Putamen (tissue), 1 donor: ENCODE data around the gene METTL27.
"Not testable (repeated sequence)": the region's sequence is repeated elsewhere in the genome, so short reads cannot be mapped to it uniquely, and the experiment has no call there.

Experiments
- DNase-seq: peaks from one replicate; pipeline ENCODE4 v3.0.0-alpha.2; 2016; ENCODE audit warnings: low spot score

METTL27 gene

DNA sequence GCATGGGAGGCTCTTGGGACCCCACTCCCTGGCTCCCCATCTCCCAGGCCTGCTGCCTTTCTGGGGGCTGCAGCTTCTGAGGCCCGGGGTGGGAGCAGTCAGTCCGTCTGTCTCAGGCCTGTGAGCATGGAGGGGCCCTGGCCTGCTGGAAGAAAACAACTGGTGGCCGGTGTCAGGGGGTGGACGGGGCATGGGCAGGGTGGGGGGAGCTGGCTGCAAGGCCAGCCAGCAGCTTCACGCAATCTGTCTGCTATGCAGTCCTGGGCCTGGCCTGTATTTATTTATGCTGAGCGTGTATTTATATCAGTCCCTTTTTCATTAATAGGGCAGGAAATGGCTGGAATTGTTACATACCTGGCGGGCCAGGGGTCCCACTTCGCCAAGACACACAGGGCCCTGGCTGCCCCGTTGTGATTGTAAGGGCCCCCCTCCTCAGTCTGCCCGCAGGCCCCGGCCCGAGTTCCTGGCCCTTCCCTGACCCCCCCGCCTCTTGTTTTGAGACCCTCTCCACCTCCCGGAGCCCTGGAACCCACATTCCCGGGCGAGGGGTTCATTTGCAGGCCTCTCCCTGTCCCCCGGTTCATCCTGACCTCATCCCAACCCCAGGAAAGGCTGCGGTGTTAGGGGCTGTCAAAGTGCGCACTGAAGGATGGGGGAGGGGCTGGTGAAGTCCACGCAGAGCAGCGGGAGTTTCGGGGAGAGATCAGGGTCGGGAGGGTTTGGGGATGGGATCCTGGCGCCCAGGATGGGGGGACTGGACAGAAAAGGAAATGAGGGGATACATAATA, 26.9 kb upstream of the METTL27 start:
- no peak for DNase-seq

GRCh38 chr7:73866446-73866767, 24.1 kb upstream of the METTL27 start:
- no peak for DNase-seq

- peak; percentile 26 for DNase-seq
Measured at GRCh38 chr7:73865738-73866445, 23.6 kb upstream of the METTL27 start.

DNA sequence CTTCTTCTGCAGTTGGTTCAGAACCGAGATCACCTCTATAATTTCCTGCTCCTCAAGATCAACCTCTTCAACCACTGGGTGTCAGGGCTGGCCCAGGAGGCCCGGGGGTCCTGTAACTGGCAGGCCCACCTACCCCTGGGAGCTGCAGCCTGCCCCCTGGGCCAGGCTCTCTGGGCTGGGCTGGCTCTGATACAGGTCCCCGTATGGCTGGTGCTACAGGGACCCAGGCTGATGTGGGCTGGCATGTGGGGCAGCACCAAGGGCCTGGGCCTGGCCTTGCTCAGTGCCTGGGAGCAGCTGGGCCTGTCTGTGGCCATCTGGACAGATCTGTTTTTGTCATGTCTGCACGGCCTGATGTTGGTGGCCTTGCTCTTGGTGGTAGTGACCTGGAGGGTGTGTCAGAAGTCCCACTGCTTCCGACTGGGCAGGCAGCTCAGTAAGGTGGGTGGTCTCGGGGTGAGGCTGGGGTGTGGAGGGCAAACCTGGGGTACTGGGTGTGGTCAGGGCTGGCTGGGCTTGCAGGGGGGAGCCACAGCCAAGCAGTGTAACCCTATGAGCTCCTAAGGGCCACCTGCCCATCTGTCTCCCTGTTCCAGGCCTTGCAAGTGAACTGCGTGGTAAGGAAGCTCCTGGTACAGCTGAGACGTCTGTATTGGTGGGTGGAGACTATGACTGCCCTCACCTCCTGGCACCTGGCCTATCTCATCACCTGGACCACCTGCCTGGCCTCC, 22.8 kb upstream of the METTL27 start:
- DNase-seq = no peak

DNA sequence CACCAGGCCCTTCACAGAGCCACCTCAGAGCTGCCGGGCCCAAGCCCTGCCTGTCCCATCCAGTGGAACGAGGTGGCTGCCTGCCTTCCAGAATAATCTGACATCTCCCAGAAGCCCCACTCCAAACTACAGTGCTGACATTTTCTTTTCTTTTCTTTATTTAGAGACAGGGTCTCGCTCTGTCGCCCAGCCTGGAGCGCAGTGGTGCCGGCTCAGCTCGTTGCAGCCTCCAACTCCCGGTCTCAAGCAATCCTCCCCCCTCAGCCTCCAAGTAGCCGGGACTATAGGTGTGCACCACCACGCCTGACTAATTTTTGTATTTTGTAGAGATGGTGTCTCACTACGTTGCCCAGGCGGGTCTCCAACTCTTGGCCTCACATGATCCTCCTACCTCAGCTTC, 19.0 kb upstream of the METTL27 start:
- DNase-seq = no peak

- no peak for DNase-seq
Measured at GRCh38 chr7:73860859-73861258, 18.5 kb upstream of the METTL27 start, which contains the start of gene TMEM270. TSS of gene TMEM270 (plus strand) at chr7:73861159. CDS start at chr7:73861195, 36 bp downstream.

DNA sequence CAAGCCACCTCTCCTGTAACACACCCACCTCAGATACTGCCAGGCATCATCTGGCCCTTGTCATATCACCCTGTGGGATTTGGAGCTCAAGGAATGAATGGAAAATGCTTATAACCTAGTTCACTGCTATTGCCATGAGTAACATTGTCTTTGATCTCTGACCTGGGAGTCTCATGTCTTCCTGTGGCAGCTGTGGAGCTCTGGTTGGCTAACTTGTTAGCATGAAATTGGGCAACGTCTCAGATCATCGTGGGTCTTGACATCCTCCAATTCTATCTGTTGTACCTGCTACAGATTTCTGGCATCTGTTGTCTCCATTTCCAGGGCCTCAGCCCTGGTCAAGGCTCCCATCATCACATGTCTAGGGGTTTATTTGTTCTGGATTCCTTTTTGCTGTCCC, 16.5 kb upstream of the METTL27 start:
- DNase-seq = no peak

DNA sequence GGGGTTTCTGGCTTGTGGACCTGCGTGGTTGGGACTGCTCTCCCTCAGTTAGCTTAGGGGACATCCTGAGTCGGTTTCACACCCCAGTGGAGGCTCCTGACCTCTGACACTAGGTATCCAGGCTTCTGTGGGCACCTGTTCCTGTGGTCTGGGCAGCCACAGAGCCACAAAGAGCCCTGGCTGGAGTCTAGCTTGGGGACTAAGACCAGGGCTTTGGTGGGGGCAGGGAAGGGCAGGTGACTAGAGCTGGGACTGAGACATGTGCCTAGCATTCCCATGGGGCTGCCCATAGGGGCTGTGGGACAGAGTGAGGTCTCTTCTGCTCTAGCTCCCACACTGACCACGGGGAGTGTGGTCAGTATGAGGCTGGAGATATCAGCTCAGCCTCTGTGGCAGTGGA, 14.6 kb upstream of the METTL27 start:
- DNase-seq = no peak

- DNase-seq = no peak
Measured at GRCh38 chr7:73852500-73852899, 10.2 kb upstream of the METTL27 start.

DNA sequence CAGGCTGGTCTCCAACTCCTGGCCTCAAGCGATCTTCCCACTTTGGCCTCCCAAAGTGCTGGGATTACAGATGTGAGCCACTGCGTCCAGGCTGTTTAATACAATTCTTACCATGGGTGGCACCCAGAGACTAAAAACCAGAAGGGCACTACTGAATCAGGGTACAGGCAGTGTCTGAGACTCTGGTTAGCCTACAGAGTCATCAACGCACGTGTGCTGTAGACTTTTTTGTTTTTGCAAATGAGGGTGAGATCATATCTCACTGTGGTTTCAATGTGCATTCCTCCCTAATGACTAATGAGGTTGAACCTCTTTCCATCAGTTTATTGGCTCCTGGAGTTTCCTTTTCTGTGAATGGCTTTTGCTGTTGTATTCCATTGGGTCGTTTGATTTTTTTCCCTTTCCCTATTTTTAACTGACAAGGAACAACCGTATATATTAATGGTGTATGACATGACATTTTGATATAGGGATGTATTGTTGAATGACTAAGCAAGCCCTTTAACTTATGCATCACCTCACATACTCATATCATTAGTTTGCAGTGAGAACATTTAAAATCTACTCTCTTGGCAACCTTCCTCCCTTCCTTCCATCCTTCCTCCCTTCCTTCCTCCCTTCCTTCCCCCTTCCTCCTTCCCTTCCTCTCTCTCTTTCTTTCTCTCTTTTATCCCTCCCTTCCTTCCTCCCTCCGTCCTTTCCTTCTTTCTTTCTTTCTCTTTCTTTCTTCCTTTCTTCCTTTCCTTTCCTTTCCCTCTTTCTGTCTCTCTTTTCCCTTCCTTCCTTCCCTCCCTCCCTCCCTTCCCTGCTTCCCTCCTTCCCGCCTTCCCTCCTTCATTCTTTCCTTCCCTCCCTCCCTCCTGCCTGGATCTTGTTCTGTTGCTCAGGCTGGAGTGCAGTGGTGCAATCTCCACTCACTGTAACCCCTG, 9.4 kb upstream of the METTL27 start:
- no peak for DNase-seq

DNA sequence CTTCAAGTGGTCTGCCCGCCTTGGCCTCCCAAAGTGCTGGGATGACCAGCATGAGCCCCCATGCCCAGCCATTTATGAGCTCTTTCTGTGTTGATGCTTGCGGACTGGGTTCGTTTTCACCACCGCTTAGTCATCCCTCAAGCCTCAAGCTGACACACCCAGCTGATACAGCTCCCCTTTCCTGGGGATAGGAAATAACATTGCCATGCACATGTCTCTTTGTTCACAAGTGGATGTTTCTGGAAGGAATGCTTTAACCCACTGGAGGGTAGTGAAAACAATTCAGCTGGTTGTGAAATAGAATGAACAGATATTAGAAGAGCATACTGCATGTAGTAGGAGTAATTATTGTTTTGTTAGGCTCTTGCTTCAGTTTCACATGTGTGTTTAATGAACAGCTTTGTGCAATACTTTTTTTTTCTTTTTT, 8.5 kb upstream of the METTL27 start:
- DNase-seq = no peak

DNA sequence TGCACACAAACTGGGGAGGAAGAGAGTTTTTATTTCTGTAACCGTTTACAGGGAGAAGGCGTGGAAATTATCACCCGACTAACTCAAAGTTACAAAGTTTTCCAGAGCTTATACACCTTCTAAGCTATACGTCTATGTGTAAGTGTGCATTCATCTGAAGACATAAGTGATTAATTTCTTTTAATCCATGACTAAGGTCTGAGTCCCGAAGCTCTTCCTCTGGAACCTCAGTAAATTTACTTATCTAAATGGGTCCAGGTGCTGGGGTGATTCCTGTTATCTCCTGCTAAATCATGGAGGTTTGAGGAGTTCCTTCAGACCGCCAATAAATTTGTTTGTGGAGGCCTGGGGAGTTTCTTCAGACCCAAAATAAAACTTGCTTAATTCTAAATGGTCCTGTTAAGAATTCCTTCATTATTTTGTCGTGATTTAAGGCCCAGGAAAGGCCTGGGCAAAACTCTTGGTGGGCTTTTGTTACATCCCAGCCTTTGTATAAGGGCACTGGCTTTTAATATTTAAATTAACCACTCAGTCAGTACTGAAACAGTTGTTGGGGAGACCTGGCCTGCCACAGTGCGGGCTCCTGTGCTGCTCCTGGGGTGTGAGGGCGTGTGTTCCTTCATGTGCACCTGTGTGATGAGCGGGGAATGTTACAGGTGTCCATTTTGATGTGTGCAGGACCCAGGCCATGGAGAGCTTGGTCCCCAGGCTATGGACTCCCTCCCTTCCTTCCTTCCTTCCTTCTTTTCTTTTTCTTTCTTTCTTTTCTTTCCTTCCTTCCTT, 5.8 kb upstream of the METTL27 start:
- DNase-seq = no peak

DNA sequence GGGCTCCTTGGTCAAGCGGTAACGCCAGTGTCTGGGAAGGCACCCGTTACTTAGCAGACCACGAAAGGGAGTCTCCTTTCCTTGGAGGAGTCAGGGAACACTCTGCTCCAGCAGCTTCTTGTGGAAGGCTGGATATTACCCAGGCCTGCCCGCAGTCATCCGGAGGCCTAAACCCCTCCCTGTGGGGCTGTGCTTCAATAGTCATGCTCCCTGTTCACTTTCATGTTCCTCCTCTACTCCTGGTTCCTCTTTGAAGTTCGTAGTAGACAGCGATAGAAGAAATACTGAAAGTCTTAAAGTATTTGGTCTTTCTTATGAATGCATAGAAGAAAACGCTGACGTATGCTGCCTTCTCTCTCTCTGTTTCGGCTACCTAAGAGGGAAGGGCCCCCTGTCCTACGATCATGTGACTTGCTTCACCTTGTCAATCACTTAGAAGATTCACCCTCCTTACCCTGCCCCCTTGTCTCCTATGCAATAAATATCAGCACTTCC, 3.4 kb upstream of the METTL27 start:
- not testable (repeated sequence) for DNase-seq

DNA sequence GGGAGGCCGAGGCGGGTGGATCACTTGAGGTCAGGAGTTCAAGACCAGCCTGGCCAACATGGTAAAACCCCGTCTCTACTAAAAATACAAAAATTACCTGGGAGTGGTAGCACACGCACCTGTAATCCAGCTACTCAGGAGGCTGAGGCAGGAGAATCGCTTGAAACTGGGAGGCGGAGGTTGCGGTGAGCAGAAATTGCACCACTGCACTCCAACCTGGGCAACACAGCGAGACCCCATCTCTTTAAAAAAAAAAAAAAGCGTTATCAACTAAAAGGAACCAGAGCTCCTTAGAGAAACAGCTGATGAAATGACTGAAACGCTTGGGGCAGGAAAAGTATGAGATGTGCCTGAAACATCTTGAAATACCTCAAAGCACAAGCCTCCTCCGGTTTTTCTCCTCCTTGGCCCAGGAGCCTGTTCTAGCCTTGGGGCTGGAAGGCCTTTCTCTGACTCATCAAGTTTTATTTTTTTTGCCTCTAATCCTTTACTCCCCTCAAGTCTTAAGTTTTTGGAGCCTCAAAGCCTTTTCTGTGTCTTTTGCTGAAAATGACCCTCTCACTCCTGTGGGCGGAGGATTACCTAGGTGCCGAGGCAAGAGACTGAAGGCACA, 2.6 kb upstream of the METTL27 start:
- DNase-seq = no peak

DNA sequence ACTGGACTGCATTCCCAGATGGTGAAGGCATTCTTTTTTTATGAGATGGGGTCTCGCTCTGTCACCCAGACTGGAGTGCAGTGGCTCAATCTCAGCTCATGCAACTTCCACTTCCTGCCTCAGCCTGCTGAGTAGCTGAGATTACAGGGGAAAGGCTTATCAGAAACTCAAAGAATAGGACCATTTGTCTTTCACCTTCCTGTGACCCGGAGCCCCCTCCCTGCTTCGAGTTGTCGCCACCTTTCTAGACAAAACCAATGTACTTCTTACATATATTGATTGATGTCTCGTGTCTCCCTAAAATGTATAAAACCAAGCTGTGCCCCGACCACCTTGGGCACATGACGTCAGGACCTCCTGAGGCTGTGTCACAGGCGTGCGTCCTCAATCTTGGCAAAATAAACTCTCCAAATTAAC, 1.8 kb upstream of the METTL27 start:
- no peak for DNase-seq

- DNase-seq = no peak
Measured at GRCh38 chr7:73841689-73842066, 638 bp downstream of the METTL27 start.

DNA sequence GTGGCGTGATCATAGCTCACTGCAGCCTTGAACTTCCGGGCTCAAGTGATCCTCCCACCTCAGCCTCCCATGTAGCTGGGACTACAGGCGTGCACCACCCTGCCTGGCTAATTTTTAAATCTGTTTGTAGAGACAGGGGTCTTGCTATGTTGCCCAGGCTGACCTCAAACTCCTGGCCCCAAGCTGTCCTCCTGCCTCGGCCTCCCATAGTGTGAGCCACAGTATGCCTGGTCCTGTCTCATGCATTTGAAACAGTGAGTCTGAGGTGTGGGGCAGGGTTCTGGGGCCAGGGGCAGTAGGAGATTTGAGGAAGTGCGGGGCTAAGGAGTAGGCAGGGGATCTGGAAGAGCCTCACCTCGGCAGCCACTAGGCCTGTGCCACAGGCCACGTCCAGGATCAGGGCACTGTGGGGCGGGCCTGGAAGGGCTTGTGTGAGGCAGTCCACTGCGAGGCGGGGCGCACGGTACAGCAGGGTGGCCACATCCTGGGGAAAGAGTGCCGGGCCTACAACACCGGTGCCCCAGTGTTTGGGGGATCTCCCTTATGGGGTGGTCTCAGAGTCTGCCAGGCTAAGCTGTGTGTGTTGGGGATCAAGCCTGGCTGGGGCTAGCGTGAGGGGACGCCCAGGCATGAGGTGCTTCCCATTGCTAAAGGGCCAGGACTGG, 1.5 kb downstream of the METTL27 start:
- DNase-seq = no peak

DNA sequence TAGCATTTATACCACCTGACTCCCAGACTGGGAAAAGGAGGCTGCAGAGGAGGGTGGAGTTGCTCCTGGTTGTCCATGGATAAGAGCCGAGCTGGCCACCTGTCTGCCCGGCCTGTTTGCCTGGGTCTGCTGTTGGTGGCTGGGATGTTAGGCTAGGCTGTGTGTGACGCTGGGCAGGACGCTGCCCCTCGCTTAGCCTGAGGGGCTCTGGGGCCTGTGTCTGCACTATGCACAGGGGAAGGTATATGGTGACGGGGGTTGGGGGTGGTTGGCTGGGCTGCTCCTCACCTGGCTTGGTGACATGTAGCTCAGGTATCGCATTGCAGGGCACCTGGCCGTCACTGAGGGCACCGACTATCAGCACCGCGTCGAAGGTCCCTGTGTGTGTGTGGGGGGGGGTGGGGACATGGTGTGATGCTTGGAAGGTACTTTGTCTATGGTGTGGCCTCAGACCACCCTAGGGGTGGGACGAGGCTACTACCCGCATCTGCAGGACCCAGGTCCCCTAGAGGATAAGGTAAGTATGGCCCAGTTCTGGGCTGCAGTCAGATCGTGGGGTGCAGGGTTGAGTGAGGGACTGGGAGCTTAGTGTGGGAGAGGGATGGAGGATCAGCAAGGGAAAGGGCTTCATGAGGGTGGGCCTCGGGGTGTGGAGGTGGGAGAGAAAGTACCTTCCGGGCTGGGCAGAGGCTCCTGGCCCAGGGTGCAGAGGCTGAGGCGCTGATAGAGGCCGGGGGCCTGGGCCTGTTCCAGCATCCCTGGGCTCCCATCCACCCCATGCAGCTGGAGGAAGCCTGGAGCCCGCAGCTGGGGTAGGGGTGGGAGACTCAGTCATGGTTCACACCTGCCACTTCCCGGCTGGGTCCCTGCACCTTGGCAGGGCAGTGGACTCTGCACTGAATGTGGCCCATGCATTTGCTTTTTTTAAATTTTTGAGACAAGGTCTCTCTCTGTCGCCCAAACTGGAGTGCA, 2.3 kb downstream of the METTL27 start:
- DNase-seq = no peak

- DNase-seq = no peak
Measured at GRCh38 chr7:73839290-73839689, 3.0 kb downstream of the METTL27 start.
